Fibroblast of lung (primary cell): ENCODE results near the gene FCHO2.

Experiments used
- EZH2 ChIP-seq: IDR thresholded peaks from 2 replicates; pipeline ENCODE4 v1.5.1; 2012; ENCODE audit warnings: low read length, control low read depth, mild to moderate bottlenecking; ENCODE audit errors: missing control alignments
- TF ChIP-seq, protein P1 (sequence below), 2 donors: IDR thresholded peaks in 1 of 2; conservative IDR thresholded peaks in 1 of 2; 1 replicate in 1 of 2; 2 replicates in 1 of 2; pipeline ENCODE4 v1.5.1; 2011 to 2012; ENCODE audit warnings: low read length in 2 of 2, control low read depth in 1 of 2, inconsistent platforms in 1 of 2, low read depth in 1 of 2, mild to moderate bottlenecking in 1 of 2

DNA sequence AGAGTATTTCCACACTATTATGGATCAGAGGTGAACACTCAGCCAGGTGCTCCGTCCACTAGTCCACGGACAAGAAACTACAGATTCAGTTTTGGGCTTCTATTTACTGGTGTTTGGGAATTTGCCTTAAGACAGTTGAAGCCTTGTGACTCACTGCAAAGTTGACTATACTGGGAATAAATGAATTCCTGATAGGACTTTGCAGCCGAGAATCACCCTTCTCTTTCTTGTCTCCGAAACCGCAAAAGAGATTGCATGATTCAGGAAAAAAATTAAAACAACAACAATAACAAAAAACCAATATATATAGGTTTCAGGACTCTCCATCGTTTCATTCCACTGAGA is 165.2 kb downstream of the FCHO2 start:
- TF ChIP-seq, protein P1, sequence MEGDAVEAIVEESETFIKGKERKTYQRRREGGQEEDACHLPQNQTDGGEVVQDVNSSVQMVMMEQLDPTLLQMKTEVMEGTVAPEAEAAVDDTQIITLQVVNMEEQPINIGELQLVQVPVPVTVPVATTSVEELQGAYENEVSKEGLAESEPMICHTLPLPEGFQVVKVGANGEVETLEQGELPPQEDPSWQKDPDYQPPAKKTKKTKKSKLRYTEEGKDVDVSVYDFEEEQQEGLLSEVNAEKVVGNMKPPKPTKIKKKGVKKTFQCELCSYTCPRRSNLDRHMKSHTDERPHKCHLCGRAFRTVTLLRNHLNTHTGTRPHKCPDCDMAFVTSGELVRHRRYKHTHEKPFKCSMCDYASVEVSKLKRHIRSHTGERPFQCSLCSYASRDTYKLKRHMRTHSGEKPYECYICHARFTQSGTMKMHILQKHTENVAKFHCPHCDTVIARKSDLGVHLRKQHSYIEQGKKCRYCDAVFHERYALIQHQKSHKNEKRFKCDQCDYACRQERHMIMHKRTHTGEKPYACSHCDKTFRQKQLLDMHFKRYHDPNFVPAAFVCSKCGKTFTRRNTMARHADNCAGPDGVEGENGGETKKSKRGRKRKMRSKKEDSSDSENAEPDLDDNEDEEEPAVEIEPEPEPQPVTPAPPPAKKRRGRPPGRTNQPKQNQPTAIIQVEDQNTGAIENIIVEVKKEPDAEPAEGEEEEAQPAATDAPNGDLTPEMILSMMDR (conservative IDR thresholded peaks at IDR 0.05 in 1 of 2, IDR thresholded peaks at IDR 0.05 in 1 of 2; ENCODE audit: low read depth in 1 of 2, low read length in 2 of 2) = no peak
- TF ChIP-seq EZH2 = no peak
